Thyroid gland (tissue), 4 donors: ENCODE results near the gene ZNF398.

Experiments used
- CTCF ChIP-seq, 6 experiments: fragments of 200-600 bp in 3 of 6; fragments of 450-650 bp in 3 of 6; sonication (generic) in 3 of 6; IDR thresholded peaks; one replicate each; pipeline ENCODE4 v1.5.1; 2016 to 2019; ENCODE audit warnings: antibody characterized with exemption in 6 of 6, mild to moderate bottlenecking in 2 of 6, inconsistent platforms in 1 of 6, moderate library complexity in 1 of 6
- POLR2A ChIP-seq, 2 donors: fragments of 450-650 bp; IDR thresholded peaks; one replicate each; pipeline ENCODE4 v1.6.1; 2017; ENCODE audit warnings: antibody characterized with exemption in 2 of 2, mild to moderate bottlenecking in 2 of 2, moderate library complexity in 1 of 2

- no peak for TF ChIP-seq CTCF (IDR thresholded peaks at IDR 0.05)
- no peak for TF ChIP-seq POLR2A (IDR thresholded peaks at IDR 0.05)
Observed at GRCh38 chr7:149223761-149224160, 76.5 kb downstream of the ZNF398 start.
